C4-2B (cell line): ENCODE results near the gene KCNC4.

Experiments used
- H3K27ac ChIP-seq: fragments of 450-650 bp; 2 replicates; pipeline ENCODE4 v1.5.1; 2017
- CTCF ChIP-seq: fragments of 450-650 bp; conservative IDR thresholded peaks from 2 replicates; pipeline ENCODE4 v1.5.1; 2017; ENCODE audit warnings: mild to moderate bottlenecking
- ZFX ChIP-seq: fragments of 450-650 bp; IDR thresholded peaks from 2 replicates; pipeline ENCODE4 v1.6.1; 2017

The KCNC4 gene

GRCh38 chr1:110208916-110209645, 1.0 kb upstream of the KCNC4 start:
- no peak for TF ChIP-seq CTCF
- TF ChIP-seq ZFX, result no peak
- no peak overlapping the region for H3K27ac ChIP-seq

- TF ChIP-seq ZFX, result no peak
- no peak for TF ChIP-seq CTCF
- H3K27ac ChIP-seq, result no peak overlapping the region
These were observed 736 bp downstream of the KCNC4 start for GRCh38 chr1:110210604-110211495.

GRCh38 chr1:110211496-110212168, 1.5 kb downstream of the KCNC4 start:
- H3K27ac ChIP-seq, result no peak overlapping the region
- TF ChIP-seq ZFX, result no peak
- no peak for TF ChIP-seq CTCF

- TF ChIP-seq ZFX (no peak), CTCF (no peak)
- no peak overlapping the region for H3K27ac ChIP-seq
These were observed 2.3 kb downstream of the KCNC4 start for GRCh38 chr1:110212169-110213142.

- no peak for TF ChIP-seq ZFX
- H3K27ac ChIP-seq, result no peak overlapping the region
These were observed 3.0 kb downstream of the KCNC4 start for GRCh38 chr1:110213143-110213540.

GRCh38 chr1:110214454-110215404, 4.6 kb downstream of the KCNC4 start:
- no peak overlapping the region for H3K27ac ChIP-seq
- TF ChIP-seq CTCF (no peak), ZFX (no peak)
